ENCODE data around the gene BCL11A. TPM values are rescaled to one million over a fixed set of nuclear protein-coding genes. Genes with fewer than 3 reads are reported as not detected.

Gene BCL11A
- polyA plus RNA-seq, 1 donor from 2014 or later: 44.0 TPM

DNA sequence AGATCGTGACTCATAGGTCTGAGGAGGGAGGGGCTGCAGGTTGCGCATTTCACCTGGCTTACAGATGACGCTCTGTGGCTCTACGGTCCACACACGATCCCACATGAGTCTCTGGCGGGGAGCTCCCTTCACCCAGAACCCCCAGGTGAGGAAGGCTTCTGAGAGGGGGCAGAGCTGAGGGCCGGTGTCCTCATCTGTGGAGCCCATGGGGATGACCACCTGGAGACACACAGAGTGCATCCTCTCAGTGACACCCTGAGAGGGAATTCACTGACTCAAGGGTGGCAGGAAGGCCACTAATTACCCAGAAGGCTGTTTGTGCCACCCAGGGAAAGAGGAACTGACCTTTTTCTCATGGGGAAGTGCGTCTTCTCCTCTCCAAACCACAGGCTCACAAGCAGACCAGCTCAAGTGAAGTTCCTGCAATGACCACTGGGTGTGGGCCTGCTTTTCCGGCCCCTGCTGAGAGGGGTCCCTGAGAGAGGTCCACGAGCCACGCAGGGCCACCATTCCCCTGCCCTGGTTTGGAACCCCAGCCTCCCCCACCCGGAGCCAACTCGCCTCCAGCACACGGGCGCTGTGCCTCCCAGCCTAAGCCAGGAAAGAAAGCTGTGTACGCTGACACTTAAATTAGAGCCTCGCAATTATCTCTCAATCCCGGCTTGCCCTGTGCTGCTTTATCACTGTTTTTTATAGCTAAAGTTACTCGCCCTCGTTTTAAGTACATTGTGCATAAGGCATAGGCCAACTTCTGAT, 114.1 kb downstream of the BCL11A start:
- Histone ChIP-seq H3F3A (ENCODE audit: insufficient read depth, low read length, poor library complexity, severe bottlenecking) (no peaks in the 10 kb centered on the region), H3K9me2 (ENCODE audit: insufficient read depth, low read length) (no peaks in the 10 kb centered on the region), H3K36me3 (ENCODE audit: insufficient read depth, low read length) (no peaks in the 10 kb centered on the region), H3K27ac (ENCODE audit: low read length) (no peak overlapping the region), H3K27me3 (ENCODE audit: insufficient read depth, low read depth, low read length) (no peaks in the 10 kb centered on the region), H3K4me3 (ENCODE audit: low read length) (no peak overlapping the region), H4K20me1 (ENCODE audit: insufficient read depth) (no peaks in the 10 kb centered on the region), H3K4me2 (ENCODE audit: low read length) (no peak overlapping the region), H3K79me2 (replicated peaks; ENCODE audit: insufficient read depth, low read length) (no peaks in the 10 kb centered on the region), H2AFZ (ENCODE audit: low read depth, low read length) (no peak overlapping the region), H3K9me3 (ENCODE audit: low read length) (no peaks in the 10 kb centered on the region), H3K9ac (ENCODE audit: low read length) (no peak overlapping the region)
- no peak for TF ChIP-seq MXI1 (conservative IDR thresholded peaks at IDR 0.05; ENCODE audit: poor library complexity, severe bottlenecking)
- TF ChIP-seq EZH2 (IDR thresholded peaks at IDR 0.05; ENCODE audit: borderline replicate concordance, insufficient read depth, low read length, poor library complexity, severe bottlenecking): no peak
- no peak for TF ChIP-seq TAF1 (IDR thresholded peaks at IDR 0.05; ENCODE audit: low read depth)
- TF ChIP-seq EP300 (conservative IDR thresholded peaks at IDR 0.05; ENCODE audit: poor library complexity, severe bottlenecking): no peak
- no peak for TF ChIP-seq SMC3 (conservative IDR thresholded peaks at IDR 0.05; ENCODE audit: poor library complexity)
- no peak for TF ChIP-seq POLR2AphosphoS5 (IDR thresholded peaks at IDR 0.05)
- TF ChIP-seq RAD21 (conservative IDR thresholded peaks at IDR 0.05): no peak
- TF ChIP-seq, protein P1, sequence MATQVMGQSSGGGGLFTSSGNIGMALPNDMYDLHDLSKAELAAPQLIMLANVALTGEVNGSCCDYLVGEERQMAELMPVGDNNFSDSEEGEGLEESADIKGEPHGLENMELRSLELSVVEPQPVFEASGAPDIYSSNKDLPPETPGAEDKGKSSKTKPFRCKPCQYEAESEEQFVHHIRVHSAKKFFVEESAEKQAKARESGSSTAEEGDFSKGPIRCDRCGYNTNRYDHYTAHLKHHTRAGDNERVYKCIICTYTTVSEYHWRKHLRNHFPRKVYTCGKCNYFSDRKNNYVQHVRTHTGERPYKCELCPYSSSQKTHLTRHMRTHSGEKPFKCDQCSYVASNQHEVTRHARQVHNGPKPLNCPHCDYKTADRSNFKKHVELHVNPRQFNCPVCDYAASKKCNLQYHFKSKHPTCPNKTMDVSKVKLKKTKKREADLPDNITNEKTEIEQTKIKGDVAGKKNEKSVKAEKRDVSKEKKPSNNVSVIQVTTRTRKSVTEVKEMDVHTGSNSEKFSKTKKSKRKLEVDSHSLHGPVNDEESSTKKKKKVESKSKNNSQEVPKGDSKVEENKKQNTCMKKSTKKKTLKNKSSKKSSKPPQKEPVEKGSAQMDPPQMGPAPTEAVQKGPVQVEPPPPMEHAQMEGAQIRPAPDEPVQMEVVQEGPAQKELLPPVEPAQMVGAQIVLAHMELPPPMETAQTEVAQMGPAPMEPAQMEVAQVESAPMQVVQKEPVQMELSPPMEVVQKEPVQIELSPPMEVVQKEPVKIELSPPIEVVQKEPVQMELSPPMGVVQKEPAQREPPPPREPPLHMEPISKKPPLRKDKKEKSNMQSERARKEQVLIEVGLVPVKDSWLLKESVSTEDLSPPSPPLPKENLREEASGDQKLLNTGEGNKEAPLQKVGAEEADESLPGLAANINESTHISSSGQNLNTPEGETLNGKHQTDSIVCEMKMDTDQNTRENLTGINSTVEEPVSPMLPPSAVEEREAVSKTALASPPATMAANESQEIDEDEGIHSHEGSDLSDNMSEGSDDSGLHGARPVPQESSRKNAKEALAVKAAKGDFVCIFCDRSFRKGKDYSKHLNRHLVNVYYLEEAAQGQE (IDR thresholded peaks at IDR 0.05; ENCODE audit: borderline replicate concordance): no peak
- TF ChIP-seq, protein P2, sequence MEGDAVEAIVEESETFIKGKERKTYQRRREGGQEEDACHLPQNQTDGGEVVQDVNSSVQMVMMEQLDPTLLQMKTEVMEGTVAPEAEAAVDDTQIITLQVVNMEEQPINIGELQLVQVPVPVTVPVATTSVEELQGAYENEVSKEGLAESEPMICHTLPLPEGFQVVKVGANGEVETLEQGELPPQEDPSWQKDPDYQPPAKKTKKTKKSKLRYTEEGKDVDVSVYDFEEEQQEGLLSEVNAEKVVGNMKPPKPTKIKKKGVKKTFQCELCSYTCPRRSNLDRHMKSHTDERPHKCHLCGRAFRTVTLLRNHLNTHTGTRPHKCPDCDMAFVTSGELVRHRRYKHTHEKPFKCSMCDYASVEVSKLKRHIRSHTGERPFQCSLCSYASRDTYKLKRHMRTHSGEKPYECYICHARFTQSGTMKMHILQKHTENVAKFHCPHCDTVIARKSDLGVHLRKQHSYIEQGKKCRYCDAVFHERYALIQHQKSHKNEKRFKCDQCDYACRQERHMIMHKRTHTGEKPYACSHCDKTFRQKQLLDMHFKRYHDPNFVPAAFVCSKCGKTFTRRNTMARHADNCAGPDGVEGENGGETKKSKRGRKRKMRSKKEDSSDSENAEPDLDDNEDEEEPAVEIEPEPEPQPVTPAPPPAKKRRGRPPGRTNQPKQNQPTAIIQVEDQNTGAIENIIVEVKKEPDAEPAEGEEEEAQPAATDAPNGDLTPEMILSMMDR (IDR thresholded peaks at IDR 0.05; ENCODE audit: poor library complexity, severe bottlenecking): no peak

DNA sequence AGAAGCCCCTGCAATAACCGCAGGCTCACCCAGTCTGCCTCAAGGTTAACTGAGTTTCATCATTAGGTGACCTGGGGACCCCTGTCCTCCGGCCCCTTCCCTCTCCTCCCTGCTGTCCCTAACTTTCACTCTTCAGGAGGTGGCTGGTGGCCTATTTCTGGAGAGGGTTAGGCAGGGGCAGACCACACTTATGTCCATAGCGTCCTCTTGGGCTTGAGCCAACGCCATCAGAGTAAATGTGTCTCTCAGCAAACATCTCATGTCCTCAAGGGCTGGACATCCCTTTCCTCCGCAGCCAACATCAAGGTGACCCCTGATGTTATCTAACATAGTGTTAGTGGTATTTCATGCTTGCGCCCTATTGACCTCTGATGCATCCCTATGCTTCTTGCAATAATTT, 114.8 kb downstream of the BCL11A start:
- H3K27ac ChIP-seq (ENCODE audit: low read length): no peak overlapping the region
- no peaks in the 10 kb centered on the region for H3K9me2 ChIP-seq (ENCODE audit: insufficient read depth, low read length)
- no peaks in the 10 kb centered on the region for H3K9me3 ChIP-seq (ENCODE audit: low read length)
- H3K36me3 ChIP-seq (ENCODE audit: insufficient read depth, low read length): no peaks in the 10 kb centered on the region
- H3K79me2 ChIP-seq (replicated peaks; ENCODE audit: insufficient read depth, low read length): no peaks in the 10 kb centered on the region
- H3K27me3 ChIP-seq (ENCODE audit: insufficient read depth, low read depth, low read length): no peaks in the 10 kb centered on the region
- H3K4me3 ChIP-seq (ENCODE audit: low read length): no peak overlapping the region
- H3K9ac ChIP-seq (ENCODE audit: low read length): no peak overlapping the region
- H3K4me2 ChIP-seq (ENCODE audit: low read length): no peak overlapping the region
- no peaks in the 10 kb centered on the region for H4K20me1 ChIP-seq (ENCODE audit: insufficient read depth)
- no peak for TF ChIP-seq SMC3 (conservative IDR thresholded peaks at IDR 0.05; ENCODE audit: poor library complexity)
- TF ChIP-seq, protein P2 (IDR thresholded peaks at IDR 0.05; ENCODE audit: poor library complexity, severe bottlenecking): no peak
- no peak for TF ChIP-seq EZH2 (IDR thresholded peaks at IDR 0.05; ENCODE audit: borderline replicate concordance, insufficient read depth, low read length, poor library complexity, severe bottlenecking)
- TF ChIP-seq MXI1 (conservative IDR thresholded peaks at IDR 0.05; ENCODE audit: poor library complexity, severe bottlenecking): no peak
- TF ChIP-seq POLR2AphosphoS5 (IDR thresholded peaks at IDR 0.05): no peak
- TF ChIP-seq TAF1 (IDR thresholded peaks at IDR 0.05; ENCODE audit: low read depth): no peak
- no peak for TF ChIP-seq EP300 (conservative IDR thresholded peaks at IDR 0.05; ENCODE audit: poor library complexity, severe bottlenecking)
- TF ChIP-seq, protein P1 (IDR thresholded peaks at IDR 0.05; ENCODE audit: borderline replicate concordance): no peak
- no peak for TF ChIP-seq RAD21 (conservative IDR thresholded peaks at IDR 0.05)
- no peaks in the 10 kb centered on the region for H3F3A ChIP-seq (ENCODE audit: insufficient read depth, low read length, poor library complexity, severe bottlenecking)
- no peak overlapping the region for H2AFZ ChIP-seq (ENCODE audit: low read depth, low read length)
